Neural progenitor cell (in vitro differentiated cells): ENCODE data around the gene DHRS3.

Source experiments
- CTCF ChIP-seq: fragments of 200-600 bp; sonication (generic); IDR thresholded peaks from 2 replicates; pipeline ENCODE4 v1.5.1; 2017; ENCODE audit warnings: antibody characterized with exemption, mild to moderate bottlenecking
- EZH2phosphoT487 ChIP-seq: fragments of 200-600 bp; sonication (generic); IDR thresholded peaks from 2 replicates; pipeline ENCODE4 v1.6.1; 2017; ENCODE audit warnings: antibody characterized with exemption

GRCh38 chr1:12601700-12602658 lies 16.0 kb downstream of the DHRS3 start:
- TF ChIP-seq EZH2phosphoT487 (no peak), CTCF (no peak)
